NCI-H2107 treated with DMSO at 0.1 percent for 48 hours (cell line): Measurements from ENCODE around the gene CDK9.

Experiments used
- DNase-seq: peaks from one replicate; lab custom pipeline; 2025; ENCODE audit not compliant: unreplicated experiment; lab: John Stamatoyannopoulos, UW

The CDK9 gene

DNA sequence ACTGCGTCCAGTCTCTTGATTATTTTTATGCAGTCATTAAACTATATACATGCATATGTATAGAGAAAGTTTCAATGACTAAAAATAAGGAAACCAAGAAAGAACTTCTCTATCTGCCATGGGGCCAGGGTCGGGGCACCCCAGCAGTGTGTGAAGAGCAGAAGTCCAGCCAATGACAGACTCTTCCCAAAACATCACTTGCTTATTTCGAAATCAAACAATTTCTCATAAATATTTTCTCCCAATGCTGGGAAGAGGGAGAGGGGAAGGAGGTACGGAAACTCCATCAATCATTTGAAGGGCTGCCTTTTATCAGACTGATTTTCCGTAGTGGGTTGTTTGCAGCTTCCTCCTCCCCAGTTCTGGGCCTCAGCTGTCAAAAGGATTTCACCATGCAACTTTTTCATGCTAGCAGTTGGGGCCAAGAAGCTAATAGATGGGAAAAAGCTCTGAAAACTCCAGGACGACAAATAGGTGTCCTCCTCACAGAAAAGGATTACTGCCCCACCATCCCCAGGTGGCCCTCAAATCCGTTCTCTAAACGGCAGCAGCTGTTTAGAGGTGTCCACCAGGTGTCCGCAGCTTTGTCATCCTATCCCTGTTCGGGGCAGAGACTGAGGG is 16.2 kb downstream of the CDK9 start:
- peak; percentile 21 for DNase-seq

DNA sequence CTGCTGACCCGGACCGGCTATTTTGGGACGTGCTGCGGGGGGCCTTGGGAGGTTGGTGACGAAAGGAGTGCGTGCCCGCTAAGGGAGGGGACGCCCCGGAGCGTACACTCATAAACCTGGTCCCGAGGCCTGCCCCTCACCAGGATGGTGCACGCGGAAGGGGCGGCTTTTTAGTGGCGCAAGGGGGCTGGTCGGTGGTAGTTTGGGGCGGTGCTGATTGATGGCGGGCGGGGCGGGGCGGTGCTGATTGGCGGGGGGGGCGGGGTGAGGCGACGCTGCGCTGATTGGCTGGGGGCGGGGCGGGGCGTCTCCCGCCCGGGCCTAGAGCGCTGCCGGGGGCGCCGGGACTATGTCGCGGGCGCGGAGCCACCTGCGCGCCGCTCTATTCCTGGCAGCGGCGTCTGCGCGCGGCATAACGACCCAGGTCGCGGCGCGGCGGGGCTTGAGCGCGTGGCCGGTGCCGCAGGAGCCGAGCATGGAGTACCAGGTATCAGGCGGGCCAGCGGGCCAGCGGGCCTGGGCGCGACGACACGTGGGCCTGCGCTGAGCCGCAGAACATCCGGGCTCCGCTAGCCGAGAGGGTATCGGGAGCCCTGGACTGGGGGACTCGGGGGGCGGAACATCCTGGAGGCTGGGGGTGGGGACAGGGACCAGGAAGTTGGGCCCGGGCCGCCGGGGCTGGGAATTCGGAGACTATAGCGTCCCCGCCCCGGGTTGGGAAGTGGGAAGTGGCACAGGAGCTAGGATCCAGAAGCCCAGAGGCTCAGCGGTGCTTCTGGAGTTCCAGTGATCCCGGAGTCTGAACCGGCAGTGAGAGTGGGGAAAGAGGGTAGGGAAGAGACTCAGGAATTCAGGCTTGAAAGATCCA is 17.0 kb downstream of the CDK9 start, which contains the start of gene FPGS:
TSS of gene FPGS (plus strand) at position 307 of the 868 bp plus-strand sequence. CDS start at position 350, 43 bp downstream.
- peak; percentile 61 for DNase-seq

DNA sequence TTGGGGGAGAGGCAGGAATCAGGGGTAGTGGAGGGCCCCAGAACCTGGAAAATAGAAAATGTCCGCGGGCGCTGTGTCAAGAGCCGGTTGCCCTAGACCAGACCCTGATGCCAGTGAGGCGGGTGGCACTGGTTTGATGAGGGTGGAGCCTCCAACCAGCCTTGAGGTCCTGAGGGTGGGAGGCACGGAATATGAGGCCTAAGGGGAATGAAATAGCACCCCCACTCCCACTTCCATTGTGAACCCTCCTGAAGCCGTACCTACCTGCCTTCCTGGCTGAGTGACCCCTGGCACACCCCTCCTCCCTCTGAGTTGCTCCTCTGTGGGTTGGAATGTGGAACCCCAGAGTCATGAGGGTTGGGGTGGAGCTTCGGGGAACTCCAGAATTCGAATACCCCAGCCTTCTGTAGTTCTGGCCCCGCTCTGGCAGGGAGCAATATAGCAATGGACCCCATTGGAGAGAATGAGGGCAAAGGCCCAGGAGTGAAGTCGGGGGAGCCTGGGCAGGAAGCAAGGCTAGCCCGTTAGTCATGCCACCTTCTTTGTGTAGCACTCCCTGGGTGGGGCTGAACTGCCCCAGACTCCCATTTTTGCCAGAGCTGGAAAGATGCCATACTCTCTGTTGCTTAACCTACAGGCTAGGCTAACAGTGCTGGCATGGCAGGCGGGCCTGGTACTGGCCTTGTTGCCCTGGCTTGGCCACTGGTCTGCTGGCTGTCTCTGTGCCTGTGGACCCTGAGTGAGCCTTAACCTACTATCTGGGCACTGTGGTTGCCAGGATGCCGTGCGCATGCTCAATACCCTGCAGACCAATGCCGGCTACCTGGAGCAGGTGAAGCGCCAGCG is 17.9 kb downstream of the CDK9 start:
- no peak for DNase-seq

DNA sequence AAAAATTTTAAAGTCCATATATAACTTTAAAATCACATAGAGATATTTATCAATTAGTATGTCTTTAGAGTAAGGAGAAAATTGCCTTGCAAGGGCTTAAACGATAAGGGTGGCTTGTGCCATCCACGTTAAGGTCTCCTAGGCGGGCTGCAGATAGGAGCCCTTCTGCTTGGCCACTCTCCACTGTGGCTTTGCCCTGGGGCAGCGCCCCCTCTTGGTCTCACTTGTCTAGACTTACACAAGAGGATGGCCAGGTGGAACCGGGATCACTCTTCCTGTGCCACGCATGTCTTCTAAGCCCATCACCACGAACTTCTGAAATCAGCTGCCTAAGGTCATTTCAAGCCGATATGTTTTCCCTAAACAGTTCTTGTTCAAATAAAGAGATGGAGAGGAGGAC is 19.8 kb downstream of the CDK9 start:
- no peak for DNase-seq

DNA sequence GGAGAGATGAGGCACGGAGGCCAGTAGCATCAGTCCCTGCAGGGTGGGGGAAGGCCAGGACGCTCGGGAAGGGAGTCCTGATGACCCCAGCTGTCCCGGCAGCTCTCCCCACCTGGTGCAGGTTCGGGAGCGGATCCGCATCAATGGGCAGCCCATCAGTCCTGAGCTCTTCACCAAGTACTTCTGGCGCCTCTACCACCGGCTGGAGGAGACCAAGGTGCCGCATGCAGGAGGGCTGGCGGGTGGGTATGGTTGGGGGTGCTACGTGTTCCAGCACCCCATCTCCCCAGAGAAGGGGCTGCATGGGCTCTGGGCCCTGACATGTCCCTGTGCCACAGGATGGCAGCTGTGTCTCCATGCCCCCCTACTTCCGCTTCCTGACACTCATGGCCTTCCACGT is 21.0 kb downstream of the CDK9 start:
- DNase-seq: no peak

DNA sequence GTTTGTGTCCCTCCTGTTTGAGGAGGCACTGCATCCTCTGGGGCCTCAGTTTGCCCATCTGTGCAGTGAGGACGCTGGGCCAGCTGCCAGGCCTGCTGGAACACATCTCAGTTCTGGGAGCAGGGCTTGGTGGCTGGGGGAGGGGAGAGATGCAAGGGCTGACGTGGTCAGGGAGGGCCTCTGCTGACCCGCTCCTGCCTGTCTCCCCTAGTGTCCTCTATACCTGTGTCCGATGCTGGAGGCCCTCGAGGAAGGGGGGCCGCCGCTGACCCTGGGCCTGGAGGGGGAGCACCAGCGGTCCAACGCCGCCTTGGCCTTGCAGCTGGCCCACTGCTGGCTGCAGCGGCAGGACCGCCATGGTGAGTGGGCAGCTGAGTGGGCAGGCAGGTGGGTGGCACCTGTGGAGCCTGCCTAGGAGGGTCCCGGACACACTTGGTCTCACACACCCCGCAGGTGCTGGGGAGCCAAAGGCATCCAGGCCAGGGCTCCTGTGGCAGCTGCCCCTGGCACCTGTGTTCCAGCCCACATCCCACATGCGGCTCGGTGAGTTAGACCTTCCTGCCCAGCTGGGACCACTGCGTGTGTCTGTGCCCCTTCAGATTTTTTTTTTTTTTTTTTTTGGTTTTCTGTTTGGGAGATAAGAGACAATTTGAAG is 22.6 kb downstream of the CDK9 start:
- no peak for DNase-seq

DNA sequence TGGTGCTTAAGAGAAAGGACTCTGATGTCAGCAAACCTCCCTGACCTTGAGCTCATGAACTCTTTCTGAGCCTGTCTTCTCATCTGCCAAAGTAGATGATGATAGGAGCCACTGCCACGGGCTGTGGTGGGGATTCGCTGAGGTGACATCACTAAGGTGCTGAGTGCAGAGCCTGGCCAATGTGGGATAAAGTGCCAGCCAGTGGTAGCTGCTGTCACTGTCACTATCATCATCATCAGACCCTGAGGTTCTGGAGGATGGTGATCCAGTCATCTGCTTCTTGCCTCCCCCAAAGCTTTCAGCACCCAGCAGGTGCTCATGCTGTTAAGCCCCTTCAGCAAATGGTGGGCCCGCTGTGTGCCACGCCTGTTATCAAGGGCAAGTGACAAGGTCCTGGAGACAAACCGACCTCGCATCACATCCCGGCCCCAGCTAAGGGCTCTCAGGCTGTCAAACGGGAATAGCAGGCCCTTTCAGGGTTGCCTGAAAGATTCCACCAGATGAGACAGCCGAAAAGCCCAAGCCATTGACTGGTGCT is 23.2 kb downstream of the CDK9 start:
- no peak for DNase-seq

DNA sequence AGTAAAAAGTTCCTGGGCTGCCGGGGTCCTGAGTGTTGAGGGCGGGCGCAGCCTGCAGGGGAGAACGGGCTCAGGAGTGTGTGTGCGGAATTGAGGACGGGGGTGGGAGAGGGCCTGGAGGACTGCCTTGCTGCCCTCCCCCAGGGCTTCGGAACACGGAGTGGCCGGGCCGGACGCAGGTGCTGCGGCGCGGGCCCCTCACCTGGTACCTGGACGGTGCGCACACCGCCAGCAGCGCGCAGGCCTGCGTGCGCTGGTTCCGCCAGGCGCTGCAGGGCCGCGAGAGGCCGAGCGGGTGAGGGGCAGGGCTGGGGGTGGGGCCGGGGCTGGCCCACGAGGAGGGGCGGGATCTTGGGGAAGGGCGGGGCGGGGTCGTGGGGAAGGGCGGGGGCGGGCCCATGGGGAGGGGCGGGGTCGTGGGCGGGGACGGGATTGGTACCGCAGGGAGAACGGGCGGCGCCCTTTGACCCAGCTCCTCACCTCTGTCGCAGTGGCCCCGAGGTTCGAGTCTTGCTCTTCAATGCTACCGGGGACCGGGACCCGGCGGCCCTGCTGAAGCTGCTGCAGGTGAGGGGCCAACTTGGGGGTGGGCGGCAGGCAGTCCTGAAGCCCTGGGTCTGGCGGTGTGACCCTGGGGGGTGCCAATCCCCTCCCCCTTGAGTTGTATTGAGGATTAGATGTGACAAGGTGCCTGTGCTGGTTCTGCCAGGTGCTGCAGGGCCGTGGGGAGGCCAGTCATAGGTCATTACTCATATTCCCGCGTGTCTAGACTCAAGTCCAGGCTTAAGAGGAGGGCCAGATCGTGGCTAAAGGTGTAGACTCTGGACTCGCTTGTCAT is 23.9 kb downstream of the CDK9 start:
- no peak for DNase-seq

DNA sequence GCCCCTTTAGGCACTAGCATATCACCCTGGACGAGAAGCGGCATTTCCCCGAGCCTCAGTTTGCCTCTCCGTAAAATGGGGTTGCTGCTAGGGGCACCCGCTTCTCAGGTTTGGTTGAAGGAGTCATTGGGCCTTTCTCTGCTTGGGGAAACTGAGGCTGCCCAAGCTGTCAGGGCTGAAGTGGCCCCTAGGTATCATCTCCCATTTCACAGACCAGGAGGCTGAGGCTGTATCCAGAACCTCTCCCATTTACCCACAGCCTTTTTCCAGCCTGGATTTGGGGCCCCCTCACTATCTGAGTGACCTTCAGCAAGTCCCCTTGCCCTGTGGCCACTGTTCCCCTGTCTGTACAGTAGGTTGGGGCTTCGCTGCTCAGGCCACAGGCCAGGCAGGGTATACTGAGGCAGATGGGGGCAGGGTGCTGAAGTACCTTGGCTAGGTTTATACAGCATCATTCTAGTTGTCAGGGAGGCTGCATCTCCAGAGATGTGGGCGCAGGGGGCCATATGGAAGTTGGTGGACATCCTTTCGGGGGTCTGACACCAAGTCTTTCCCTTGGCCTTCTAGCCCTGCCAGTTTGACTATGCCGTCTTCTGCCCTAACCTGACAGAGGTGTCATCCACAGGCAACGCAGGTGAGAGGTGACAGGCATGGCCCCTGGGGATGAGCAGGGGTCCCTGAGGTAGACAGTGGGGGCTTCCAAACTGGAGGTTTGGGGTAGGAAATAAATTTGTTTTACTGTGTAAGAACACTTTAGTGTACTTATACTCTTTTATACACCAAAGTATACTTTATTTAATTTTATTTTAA is 24.7 kb downstream of the CDK9 start:
- DNase-seq: no peak

DNA sequence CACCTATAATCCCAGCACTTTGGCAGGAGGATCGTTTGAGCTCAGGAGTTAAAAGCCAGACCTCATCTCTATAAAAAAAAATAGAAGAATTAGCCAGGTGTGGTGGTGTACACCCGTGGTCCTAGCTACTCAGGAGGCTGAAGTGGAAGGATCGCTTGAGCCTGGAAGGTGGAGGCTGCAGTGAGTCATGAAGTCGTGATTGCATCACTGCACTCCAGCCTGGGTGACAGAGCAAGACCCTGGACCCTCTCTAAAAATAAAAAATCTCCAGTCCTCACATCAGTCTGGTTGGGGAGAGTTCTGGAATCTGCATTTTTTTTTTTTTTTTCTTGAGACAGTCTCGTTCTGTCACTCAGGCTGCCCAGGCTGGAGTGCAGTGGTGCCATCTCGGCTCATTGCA is 26.2 kb downstream of the CDK9 start:
- no peak for DNase-seq

DNA sequence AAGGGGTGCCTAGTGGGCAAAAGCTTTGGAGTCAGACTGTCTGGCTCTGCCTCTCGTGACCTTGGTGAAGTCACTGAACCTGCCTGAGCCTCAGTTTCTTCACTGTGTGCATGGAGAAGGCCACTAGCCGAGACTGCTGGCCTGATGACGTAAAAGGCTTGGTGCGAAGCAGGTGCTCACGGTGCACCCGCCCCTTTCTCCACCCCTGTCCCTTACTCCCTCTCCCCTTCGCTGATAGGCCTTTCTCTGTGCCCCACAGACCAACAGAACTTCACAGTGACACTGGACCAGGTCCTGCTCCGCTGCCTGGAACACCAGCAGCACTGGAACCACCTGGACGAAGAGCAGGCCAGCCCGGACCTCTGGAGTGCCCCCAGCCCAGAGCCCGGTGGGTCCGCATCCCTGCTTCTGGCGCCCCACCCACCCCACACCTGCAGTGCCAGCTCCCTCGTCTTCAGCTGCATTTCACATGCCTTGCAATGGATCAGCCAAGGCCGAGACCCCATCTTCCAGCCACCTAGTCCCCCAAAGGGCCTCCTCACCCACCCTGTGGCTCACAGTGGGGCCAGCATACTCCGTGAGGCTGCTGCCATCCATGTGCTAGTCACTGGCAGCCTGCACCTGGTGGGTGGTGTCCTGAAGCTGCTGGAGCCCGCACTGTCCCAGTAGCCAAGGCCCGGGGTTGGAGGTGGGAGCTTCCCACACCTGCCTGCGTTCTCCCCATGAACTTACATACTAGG is 27.3 kb downstream of the CDK9 start:
- DNase-seq: no peak

DNA sequence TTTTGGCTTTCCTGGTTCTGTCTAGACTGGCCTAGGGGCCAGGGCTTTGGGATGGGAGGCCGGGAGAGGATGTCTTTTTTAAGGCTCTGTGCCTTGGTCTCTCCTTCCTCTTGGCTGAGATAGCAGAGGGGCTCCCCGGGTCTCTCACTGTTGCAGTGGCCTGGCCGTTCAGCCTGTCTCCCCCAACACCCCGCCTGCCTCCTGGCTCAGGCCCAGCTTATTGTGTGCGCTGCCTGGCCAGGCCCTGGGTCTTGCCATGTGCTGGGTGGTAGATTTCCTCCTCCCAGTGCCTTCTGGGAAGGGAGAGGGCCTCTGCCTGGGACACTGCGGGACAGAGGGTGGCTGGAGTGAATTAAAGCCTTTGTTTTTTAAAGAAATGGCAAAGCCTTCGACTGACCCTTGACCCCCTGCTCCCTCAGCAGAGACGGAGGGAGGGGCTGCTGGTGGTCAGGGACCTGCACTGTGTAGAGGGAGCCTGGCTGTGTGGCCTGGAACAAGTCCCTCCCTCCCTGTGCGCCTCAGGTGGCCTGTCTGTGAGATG is 27.9 kb downstream of the CDK9 start:
- DNase-seq: no peak

DNA sequence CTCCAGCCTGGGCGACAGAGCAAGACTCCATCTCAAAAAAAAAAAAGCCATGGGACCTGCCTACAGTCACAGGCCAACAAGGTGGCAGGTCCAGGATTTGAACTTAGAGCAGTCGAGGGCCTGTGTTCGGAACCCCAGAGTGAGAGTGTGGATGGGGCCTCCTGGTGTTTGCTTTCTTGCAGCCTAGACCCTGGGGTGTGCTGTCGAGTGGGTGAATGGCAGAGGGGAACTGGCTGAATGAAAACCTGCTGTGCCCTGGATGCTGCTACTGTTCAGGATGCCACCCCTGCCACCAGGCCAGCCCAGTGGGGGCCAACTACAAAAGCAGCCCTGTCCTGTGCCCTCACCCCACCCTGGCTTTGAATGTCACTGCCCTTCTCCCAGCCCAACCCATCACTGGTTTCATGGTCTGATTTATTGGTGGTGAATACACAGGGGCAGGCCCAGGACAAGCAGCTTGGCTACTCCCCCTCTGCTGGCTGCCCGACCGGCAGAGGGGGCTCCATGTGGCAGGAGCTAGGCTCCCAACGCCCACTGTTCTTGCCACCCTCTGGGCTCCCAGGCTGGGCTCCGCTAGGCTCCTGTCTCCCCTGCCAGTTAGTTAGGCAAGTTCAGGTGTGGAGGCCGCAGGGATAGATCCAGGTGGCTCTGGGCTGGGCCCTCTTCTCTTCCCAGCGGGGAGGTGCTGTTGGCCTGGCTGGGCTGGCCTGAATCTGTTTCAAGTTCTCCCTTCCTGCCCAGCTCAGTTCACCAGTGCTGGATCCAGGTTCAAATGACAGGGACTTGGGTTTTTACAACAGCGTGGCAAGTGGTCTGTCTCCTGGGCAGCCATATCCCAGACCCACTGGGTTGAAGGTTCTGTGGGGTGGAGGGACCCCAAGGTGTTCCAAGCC is 29.0 kb downstream of the CDK9 start:
- no peak for DNase-seq

DNA sequence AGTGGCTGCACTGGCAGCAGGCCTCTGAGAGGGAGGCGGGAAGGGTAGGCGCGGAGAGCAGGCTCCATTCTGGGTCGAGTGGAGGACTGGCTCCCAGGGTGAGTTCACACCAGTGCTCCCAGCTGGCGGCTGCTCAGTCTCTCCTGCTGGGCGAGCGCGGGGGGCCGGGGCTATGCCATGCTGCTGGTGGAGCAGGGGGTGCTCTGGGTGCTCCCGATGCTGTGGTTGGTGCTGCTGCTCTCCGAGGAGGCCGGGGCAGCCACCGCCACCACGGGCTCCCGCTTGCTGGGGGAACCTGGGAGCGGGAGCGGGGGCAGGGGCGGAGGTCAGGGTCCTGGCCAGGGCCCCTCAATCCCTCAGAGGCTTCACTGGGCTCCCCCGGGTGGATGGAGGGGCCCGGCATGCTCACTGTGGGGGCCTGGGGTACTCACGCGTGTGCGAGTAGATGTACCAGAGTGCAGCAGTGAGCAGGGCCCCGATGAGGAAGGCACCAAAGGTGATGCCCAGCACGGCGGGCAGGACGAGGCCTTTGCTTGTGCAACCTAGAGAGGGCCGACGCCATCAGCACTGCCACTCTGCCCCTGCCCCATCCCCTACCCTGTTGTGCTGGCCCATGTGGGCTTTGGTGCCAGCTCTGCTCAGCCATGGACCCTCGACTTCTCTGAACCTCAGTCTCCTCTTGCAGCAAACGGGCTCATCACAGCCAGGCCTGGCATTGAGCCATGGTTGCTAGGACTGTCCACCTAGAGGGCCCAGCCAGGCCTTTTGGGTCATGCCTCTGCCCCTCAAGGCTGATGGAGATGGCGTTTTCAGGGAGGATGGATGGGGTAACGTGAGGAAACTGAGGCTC is 29.9 kb downstream of the CDK9 start:
- DNase-seq: no peak

DNA sequence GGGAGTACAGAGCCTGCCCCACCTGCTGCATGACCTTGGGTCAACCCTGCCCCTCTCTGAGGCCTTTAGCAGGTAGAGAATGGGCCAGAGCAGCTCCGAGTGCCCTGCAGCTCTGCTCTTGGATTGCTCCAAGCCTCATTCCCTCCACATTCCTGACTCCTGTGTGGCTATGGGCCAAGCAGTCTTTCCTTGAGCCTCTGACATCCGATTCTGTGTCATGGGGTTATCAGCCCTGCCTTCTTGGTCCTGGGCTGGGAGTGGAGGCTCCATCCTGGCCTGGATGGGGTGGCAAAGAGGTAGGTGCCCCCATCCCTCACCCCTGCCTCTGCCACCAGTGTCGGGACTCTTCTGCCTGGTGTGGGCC is 30.5 kb downstream of the CDK9 start:
- DNase-seq: no peak

DNA sequence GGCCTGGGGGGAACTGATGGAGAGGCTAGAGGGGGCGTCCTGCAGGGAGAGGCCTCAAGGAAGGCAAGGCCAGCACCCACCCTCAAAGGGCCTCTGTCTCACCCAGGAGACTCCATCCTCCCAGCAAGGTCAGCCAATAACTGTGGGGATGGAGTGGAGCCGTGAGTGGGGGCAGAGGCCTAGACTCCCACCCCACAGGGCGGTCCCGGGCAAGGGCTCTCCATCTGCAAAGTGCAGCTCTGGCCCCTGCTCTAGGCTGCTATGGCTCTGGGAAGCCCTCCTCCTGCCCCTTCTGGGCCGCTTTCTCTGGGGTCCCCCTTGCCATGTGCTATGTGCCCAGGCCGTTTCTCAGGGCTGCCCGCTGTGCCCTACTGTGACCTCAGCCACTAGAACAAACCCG is 30.9 kb downstream of the CDK9 start:
- no peak for DNase-seq
